HCT116 (cell line): Measurements from ENCODE around the gene DPP10. TPM values are rescaled to one million over a fixed set of nuclear protein-coding genes. Genes with fewer than 3 reads are reported as not detected.
"Not testable (repeated sequence)": the region's sequence is repeated elsewhere in the genome, so short reads cannot be mapped to it uniquely, and the experiment has no call there.

Experiments
- ATAC-seq: fragments of 200-7000 bp; cut with Tn5 transposase; 2 replicates; pipeline ENCODE4 v1.9.1; 2020; ENCODE audit warnings: mild to moderate bottlenecking, moderate library complexity
- BruUV-seq: library from RNA; stranded (reverse); fragments of 400-500 nt; replicated peaks from 2 replicates; lab custom pipeline; 2021; lab: Mats Ljungman, UMichigan
- CTCF ChIA-PET: fragments of 300-600 bp; sonication (Branson Sonifier 250); formaldehyde crosslinking; loops from one replicate; lab custom pipeline; 2021; ENCODE audit warnings: antibody characterized with exemption; lab: Charles Lee
- POLR2A ChIA-PET: fragments of 300-600, 350-600 bp; sonication (Branson Sonifier 250); formaldehyde crosslinking; loops from one replicate; lab custom pipeline; 2021; ENCODE audit warnings: antibody characterized with exemption; lab: Charles Lee
- RAD21 ChIA-PET, 2 experiments: fragments of 300-600 bp; sonication (Branson Sonifier 250); formaldehyde crosslinking; loops; one replicate each; lab custom pipeline; 2023; ENCODE audit warnings: low total read pairs in 2 of 2; ENCODE audit not compliant: uncharacterized antibody in 2 of 2, unreplicated experiment in 2 of 2, low non-redundant PET in 1 of 2; lab: Charles Lee
- DNase-seq: peaks from one replicate; pipeline ENCODE4 v3.0.0-alpha.2; 2010; ENCODE audit warnings: low read depth, low spot score
- H2AFZ ChIP-seq: fragments of 200-600 bp; shearing (Covaris generic), sonication (generic); 2 replicates; pipeline ENCODE4 v1.6.1; 2017; ENCODE audit warnings: low read depth, mixed run types, mixed read lengths, antibody characterized with exemption, low read length; ENCODE audit not compliant: poor library complexity, severe bottlenecking
- H3K27ac ChIP-seq: 2 replicates; pipeline ENCODE4 v1.5.1; 2012; ENCODE audit warnings: low read depth, low read length
- H3K27me3 ChIP-seq: fragments of 200-600 bp; sonication (generic); 2 replicates; pipeline ENCODE4 v1.6.1; 2016; ENCODE audit warnings: mixed run types, low read length, mixed read lengths; ENCODE audit not compliant: insufficient read depth
- H3K36me3 ChIP-seq, 2 experiments: fragments of 200-500 bp in 1 of 2; fragments of 200-600 bp in 1 of 2; sonication (Bioruptor generic) in 1 of 2; sonication (generic) in 1 of 2; 2 replicates each; pipeline versions ENCODE4 v1.5.1 to v1.6.1; 2014 to 2016; ENCODE audit warnings: low read length in 2 of 2, inconsistent platforms in 1 of 2, mixed read lengths in 1 of 2, mixed run types in 1 of 2; ENCODE audit not compliant: insufficient read depth in 2 of 2, control insufficient read depth in 1 of 2
- H3K4me1 ChIP-seq, 2 experiments: fragments of 200-600 bp in 1 of 2; sonication (generic) in 1 of 2; 2 replicates each; pipeline versions ENCODE4 v1.5.1 to v1.6.1; 2012 to 2017; ENCODE audit warnings: low read length in 2 of 2, inconsistent platforms in 1 of 2, mild to moderate bottlenecking in 1 of 2, mixed read lengths in 1 of 2, mixed run types in 1 of 2, moderate library complexity in 1 of 2; ENCODE audit not compliant: insufficient read depth in 2 of 2, control insufficient read depth in 1 of 2
- H3K4me2 ChIP-seq: fragments of 200-600 bp; sonication (generic); 2 replicates; pipeline ENCODE4 v1.6.1; 2017; ENCODE audit warnings: mixed run types, low read length, mixed read lengths
- H3K4me3 ChIP-seq, 2 experiments: fragments of 200-600 bp in 1 of 2; sonication (generic) in 1 of 2; replicated peaks in 1 of 2; 2 replicates each; pipeline ENCODE4 v1.5.1; 2011 to 2016; ENCODE audit warnings: low read length in 2 of 2, control low read depth in 1 of 2, low read depth in 1 of 2, mild to moderate bottlenecking in 1 of 2, mixed read lengths in 1 of 2, mixed run types in 1 of 2
- H3K79me2 ChIP-seq: fragments of 200-600 bp; sonication (generic); 2 replicates; pipeline ENCODE4 v1.6.1; 2017; ENCODE audit warnings: mild to moderate bottlenecking, mixed run types, low read length, moderate library complexity, mixed read lengths; ENCODE audit not compliant: insufficient read depth
- H3K9ac ChIP-seq: fragments of 200-600 bp; sonication (generic); 2 replicates; pipeline ENCODE4 v1.6.1; 2016; ENCODE audit warnings: low read length, mixed read lengths
- H3K9me2 ChIP-seq: fragments of 200-600 bp; sonication (generic), shearing (Covaris generic); 2 replicates; pipeline ENCODE4 v1.6.1; 2017; ENCODE audit warnings: mixed run types, mild to moderate bottlenecking, moderate library complexity; ENCODE audit not compliant: insufficient read depth
- H3K9me3 ChIP-seq, 2 experiments: fragments of 200-500 bp in 1 of 2; fragments of 200-600 bp in 1 of 2; sonication (Bioruptor generic) in 1 of 2; sonication (generic) in 1 of 2; 2 replicates each; pipeline ENCODE4 v1.6.1; 2014 to 2017; ENCODE audit warnings: low read length in 2 of 2, mixed read lengths in 2 of 2, inconsistent platforms in 1 of 2, low read depth in 1 of 2, mild to moderate bottlenecking in 1 of 2, mixed run types in 1 of 2, moderate library complexity in 1 of 2; ENCODE audit not compliant: control insufficient read depth in 1 of 2, insufficient read depth in 1 of 2
- H4K20me1 ChIP-seq: fragments of 200-600 bp; sonication (generic), shearing (Covaris generic); 2 replicates; pipeline ENCODE4 v1.6.1; 2017; ENCODE audit warnings: mixed run types, mild to moderate bottlenecking, moderate library complexity; ENCODE audit not compliant: insufficient read depth
- ATF3 ChIP-seq: IDR thresholded peaks from 2 replicates; pipeline ENCODE4 v1.6.1; 2012
- CTCF ChIP-seq, 3 experiments: fragments of 200-600 bp in 1 of 3; sonication (generic) in 1 of 3; IDR thresholded peaks in 2 of 3; conservative IDR thresholded peaks in 1 of 3; 2 replicates each; pipeline ENCODE4 v1.5.1; 2012 to 2017; ENCODE audit warnings: low read depth in 2 of 3, low read length in 2 of 3, antibody characterized with exemption in 1 of 3, borderline replicate concordance in 1 of 3, control low read depth in 1 of 3, mild to moderate bottlenecking in 1 of 3, mixed read lengths in 1 of 3, mixed run types in 1 of 3, moderate library complexity in 1 of 3; ENCODE audit not compliant: insufficient read depth in 1 of 3
- ELF1 ChIP-seq: IDR thresholded peaks from 2 replicates; pipeline ENCODE4 v1.6.1; 2012; ENCODE audit warnings: low read depth, borderline replicate concordance
- EZH2phosphoT487 ChIP-seq: fragments of 200-600 bp; IDR thresholded peaks from 2 replicates; pipeline ENCODE4 v1.6.1; 2018; ENCODE audit warnings: antibody characterized with exemption, borderline replicate concordance
- MAX ChIP-seq: IDR thresholded peaks from 2 replicates; pipeline ENCODE4 v1.6.1; 2012
- POLR2A ChIP-seq: IDR thresholded peaks from 2 replicates; pipeline ENCODE4 v1.7.0; 2011; ENCODE audit warnings: borderline replicate concordance; ENCODE audit not compliant: insufficient read depth, insufficient read length; ENCODE audit errors: extremely low read depth
- POLR2AphosphoS5 ChIP-seq: IDR thresholded peaks from 2 replicates; pipeline ENCODE4 v1.6.1; 2011; ENCODE audit warnings: mild to moderate bottlenecking, low read depth, low read length, moderate library complexity
- RAD21 ChIP-seq: IDR thresholded peaks from 2 replicates; pipeline ENCODE4 v1.6.1; 2012; ENCODE audit warnings: low read depth, mild to moderate bottlenecking
- SP1 ChIP-seq: IDR thresholded peaks from 2 replicates; pipeline ENCODE4 v1.6.1; 2012; ENCODE audit warnings: low read depth
- ZFX ChIP-seq: fragments of 450-650 bp; IDR thresholded peaks from 2 replicates; pipeline ENCODE4 v1.6.1; 2017
- intact Hi-C: fragments of 100-400 bp; cut with micrococcal nuclease; formaldehyde crosslinking; loops from 2 replicates; pipeline ENCODE4 v1.10.0; 2022
- total RNA-seq: library from RNA; stranded (reverse); gene quantifications from one replicate; pipeline ENCODE4 v1.2.1, GENCODE V29; 2021; ENCODE audit not compliant: unreplicated experiment

DPP10 gene
- total RNA-seq, 1 experiment from 2014 or later = not detected

GRCh38 chr2:115422004-115422634, 979.7 kb downstream of the DPP10 start (continued):
- no peak for TF ChIP-seq POLR2A
- TF ChIP-seq RAD21 = no peak

GRCh38 chr2:115427436-115427835, 985.0 kb downstream of the DPP10 start:
- H3K4me2 ChIP-seq = no peak overlapping the region
- no peaks in the 10 kb centered on the region for H3K27me3 ChIP-seq
- H3K9me2 ChIP-seq = no peaks in the 10 kb centered on the region
- ATAC-seq (no peak), DNase-seq (no peak)
- POLR2A ChIA-PET = no interaction called here
- no peaks in the 10 kb centered on the region for H3K4me1 ChIP-seq
- no peak overlapping the region for H3K4me3 ChIP-seq
- no peaks in the 10 kb centered on the region for H3K36me3 ChIP-seq
- CTCF ChIA-PET = no interaction called here
- no peaks in the 10 kb centered on the region for H4K20me1 ChIP-seq
- no TSS peak for BruUV-seq
- peaks cover 11 to 21% of the 10 kb centered on the region in 2 experiments; a peak in 2 of 4 replicates for H3K9me3 ChIP-seq
- RAD21 ChIA-PET = no interaction called here
- intact Hi-C loops = no loop called here
- H2AFZ ChIP-seq = no peak overlapping the region
- H3K27ac ChIP-seq = no peak overlapping the region
- no peak overlapping the region for H3K9ac ChIP-seq
- H3K79me2 ChIP-seq = no peaks in the 10 kb centered on the region
- TF ChIP-seq ATF3 (no peak), POLR2A (no peak), ZFX (no peak), POLR2AphosphoS5 (no peak), CTCF (IDR thresholded peaks at IDR 0.05 in 2 of 3, conservative IDR thresholded peaks at IDR 0.05 in 1 of 3; ENCODE audit: borderline replicate concordance in 1 of 3, insufficient read depth in 1 of 3, low read depth in 2 of 3, low read length in 2 of 3) (no peak), MAX (no peak), EZH2phosphoT487 (no peak), SP1 (no peak), ELF1 (no peak)
- TF ChIP-seq, all 23 proteins: peak for 0

GRCh38 chr2:115440746-115441145, 998.3 kb downstream of the DPP10 start:
- POLR2A ChIA-PET, ATAC-seq, RAD21 ChIA-PET, intact Hi-C loops, BruUV-seq, H3K27ac ChIP-seq, H3K4me3 ChIP-seq, H2AFZ ChIP-seq, H3K9me2 ChIP-seq, H3K4me2 ChIP-seq, DNase-seq, H3K9ac ChIP-seq, H3K36me3 ChIP-seq, H4K20me1 ChIP-seq, H3K79me2 ChIP-seq, H3K4me1 ChIP-seq, CTCF ChIA-PET, H3K27me3 ChIP-seq: not testable (repeated sequence)
- peaks cover 4 to 14% of the 10 kb centered on the region in 2 experiments; a peak in 3 of 4 replicates for H3K9me3 ChIP-seq
